Testis (tissue), 2 donors: Measurements from ENCODE around the gene KHDRBS2.

ENCODE experiments used
- CTCF ChIP-seq, 3 experiments: fragments of 450-650 bp in 2 of 3; fragments of 200-600 bp in 1 of 3; sonication (generic) in 1 of 3; IDR thresholded peaks; one replicate each; pipeline ENCODE4 v1.5.1; 2016 to 2019; ENCODE audit warnings: antibody characterized with exemption in 3 of 3, mild to moderate bottlenecking in 2 of 3, moderate library complexity in 1 of 3
- POLR2A ChIP-seq: fragments of 450-650 bp; IDR thresholded peaks from one replicate; pipeline ENCODE4 v1.6.1; 2017; ENCODE audit warnings: antibody characterized with exemption, mild to moderate bottlenecking, moderate library complexity

GRCh38 chr6:61640463-61640862, 645.6 kb downstream of the KHDRBS2 start:
- TF ChIP-seq CTCF (IDR thresholded peaks at IDR 0.05) (no peak), POLR2A (no peak)
